ENCODE data around the gene PARP12. TPM values are rescaled to one million over a fixed set of nuclear protein-coding genes. Genes with fewer than 3 reads are reported as not detected.

PARP12 gene
- total and polyA plus RNA-seq, 9 donors: 15.7 to 43.5 (median 23.2) TPM

DNA sequence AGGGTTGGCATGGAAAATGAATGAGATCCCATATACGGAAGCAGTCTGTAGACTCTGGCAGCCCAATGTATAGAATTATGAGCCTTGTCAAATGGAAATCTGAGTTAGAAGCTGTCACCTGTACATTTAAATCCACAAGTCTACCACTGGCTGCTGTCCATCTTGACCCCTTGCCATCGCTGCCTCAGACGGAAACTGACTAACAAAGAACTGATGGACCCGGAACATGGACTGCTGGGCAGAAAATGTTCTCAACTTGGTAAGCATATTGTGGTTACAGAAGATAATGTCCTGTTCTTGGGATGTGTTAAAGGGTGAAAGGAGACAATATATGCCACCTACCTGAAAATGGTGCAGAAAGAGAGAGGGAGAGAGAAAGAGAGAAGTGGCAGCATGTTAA, 37.5 kb downstream of the PARP12 start:
- intact Hi-C loops (cut with DNase I): no loop called here
- no peak for DNase-seq
- Histone ChIP-seq H3K27me3 (no peaks in the 10 kb centered on the region), H3K36me3 (no peaks in the 10 kb centered on the region), H3K9me3 (no peaks in the 10 kb centered on the region), H3K27ac (no peak overlapping the region), H3K4me3 (no peak overlapping the region), H3K4me1 (ENCODE audit: insufficient read depth) (no peaks in the 10 kb centered on the region)
- no peak for TF ChIP-seq EP300 (IDR thresholded peaks at IDR 0.05)
- no peak for TF ChIP-seq POLR2A (IDR thresholded peaks at IDR 0.05)
- TF ChIP-seq, protein P1, sequence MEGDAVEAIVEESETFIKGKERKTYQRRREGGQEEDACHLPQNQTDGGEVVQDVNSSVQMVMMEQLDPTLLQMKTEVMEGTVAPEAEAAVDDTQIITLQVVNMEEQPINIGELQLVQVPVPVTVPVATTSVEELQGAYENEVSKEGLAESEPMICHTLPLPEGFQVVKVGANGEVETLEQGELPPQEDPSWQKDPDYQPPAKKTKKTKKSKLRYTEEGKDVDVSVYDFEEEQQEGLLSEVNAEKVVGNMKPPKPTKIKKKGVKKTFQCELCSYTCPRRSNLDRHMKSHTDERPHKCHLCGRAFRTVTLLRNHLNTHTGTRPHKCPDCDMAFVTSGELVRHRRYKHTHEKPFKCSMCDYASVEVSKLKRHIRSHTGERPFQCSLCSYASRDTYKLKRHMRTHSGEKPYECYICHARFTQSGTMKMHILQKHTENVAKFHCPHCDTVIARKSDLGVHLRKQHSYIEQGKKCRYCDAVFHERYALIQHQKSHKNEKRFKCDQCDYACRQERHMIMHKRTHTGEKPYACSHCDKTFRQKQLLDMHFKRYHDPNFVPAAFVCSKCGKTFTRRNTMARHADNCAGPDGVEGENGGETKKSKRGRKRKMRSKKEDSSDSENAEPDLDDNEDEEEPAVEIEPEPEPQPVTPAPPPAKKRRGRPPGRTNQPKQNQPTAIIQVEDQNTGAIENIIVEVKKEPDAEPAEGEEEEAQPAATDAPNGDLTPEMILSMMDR (IDR thresholded peaks at IDR 0.05): no peak
- 92 to 95% (median 93%) methylated on average over 4 of the region's 4 CpGs for WGBS, 3 donors

DNA sequence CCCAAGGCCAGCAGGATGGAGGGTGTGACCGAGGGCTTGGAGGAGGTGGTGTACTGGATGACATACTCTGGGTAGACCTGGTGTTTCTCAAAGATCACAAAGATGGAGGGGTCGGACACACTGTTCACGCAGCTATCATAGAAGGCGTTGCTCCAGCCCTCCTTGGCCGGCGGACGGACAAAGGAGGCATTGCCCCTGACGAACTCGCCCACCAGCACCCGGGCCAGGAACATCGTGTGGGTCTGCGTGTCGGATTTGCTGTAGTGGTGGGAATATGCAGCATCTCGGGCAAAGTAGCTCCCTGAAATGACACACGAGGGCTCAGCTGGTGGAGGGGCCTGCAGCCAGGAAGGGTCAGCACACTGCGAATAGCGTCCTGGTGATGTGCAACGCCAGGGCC, 38.2 kb downstream of the PARP12 start:
- Histone ChIP-seq H3K4me3 (no peak overlapping the region), H3K27ac (no peak overlapping the region)
- WGBS, 3 donors: 85 to 95% (median 89%) methylated on average over 18 of the region's 18 CpGs

DNA sequence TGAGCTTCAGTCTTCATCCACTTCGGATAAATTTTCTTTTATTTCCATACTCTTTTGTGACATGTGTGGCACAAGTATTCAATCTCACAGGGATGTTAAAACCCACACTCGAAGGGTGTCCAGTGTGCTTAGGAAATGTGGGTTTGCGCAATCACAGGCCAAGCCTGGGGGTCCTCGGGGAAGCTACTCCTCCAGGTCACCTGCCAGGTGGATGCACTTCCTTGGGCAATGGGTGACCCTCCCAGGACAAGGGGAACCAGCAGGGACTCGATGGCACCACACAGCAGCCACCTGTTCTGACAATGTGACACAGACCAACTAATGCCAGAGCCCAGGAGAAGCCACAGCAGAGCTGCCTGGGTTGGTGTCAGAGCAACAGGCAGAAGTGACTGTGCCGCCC, 39.0 kb downstream of the PARP12 start:
- peaks cover 1% of the 10 kb centered on the region for H3K4me1 ChIP-seq (ENCODE audit: insufficient read depth)
- 91 to 94% (median 92%) methylated on average over 6 of the region's 6 CpGs for WGBS, 3 donors
- H3K27me3 ChIP-seq: no peaks in the 10 kb centered on the region
- no peak for TF ChIP-seq EP300 (IDR thresholded peaks at IDR 0.05)
- TF ChIP-seq POLR2A (IDR thresholded peaks at IDR 0.05): no peak
- no peak overlapping the region for H3K4me3 ChIP-seq
- no peak overlapping the region for H3K27ac ChIP-seq
- no peaks in the 10 kb centered on the region for H3K9me3 ChIP-seq
- DNase-seq: no peak
- H3K36me3 ChIP-seq: no peaks in the 10 kb centered on the region
- intact Hi-C loops (cut with DNase I): no loop called here

More for the DNA sequence above, 38.2 kb downstream of the PARP12 start:
- intact Hi-C loops (cut with DNase I): no loop called here
- no peaks in the 10 kb centered on the region for H3K27me3 ChIP-seq
- H3K4me1 ChIP-seq (ENCODE audit: insufficient read depth): no peaks in the 10 kb centered on the region
- no peaks in the 10 kb centered on the region for H3K9me3 ChIP-seq
- TF ChIP-seq, protein P1 (IDR thresholded peaks at IDR 0.05): no peak
- TF ChIP-seq POLR2A (IDR thresholded peaks at IDR 0.05): no peak
- TF ChIP-seq EP300 (IDR thresholded peaks at IDR 0.05): no peak
- no peak for DNase-seq
- H3K36me3 ChIP-seq: no peaks in the 10 kb centered on the region

DNA sequence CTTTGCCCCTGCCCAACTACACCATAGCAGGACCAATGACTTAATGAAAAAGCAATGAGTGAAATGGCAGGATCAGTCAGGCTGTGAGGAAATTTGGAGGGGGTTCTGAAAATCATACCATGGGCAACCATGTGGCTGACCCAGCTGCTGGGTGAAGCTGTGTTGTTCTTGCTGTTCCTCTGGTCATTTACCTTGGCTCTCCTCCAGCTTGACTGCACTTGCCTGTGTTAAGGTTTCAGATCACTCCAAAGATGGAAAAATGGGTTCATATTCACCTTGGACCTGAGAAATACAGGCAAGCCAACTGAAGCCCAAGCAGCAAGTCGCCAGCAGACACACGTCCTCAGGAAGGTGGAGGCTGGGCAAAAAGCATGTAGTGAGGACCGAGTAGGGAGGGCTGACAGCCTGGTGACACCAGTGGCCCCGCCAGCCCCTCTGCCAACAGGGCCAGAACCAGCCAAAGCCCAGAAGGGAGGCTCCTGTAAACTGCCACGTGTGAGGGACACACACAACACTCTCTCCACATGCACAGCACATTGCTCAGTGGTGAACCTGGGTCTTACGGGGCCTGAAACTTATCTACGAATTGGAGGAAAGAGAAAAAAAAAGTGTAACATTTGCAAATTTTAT, 40.1 kb downstream of the PARP12 start:
- WGBS, 3 donors: 84 to 88% (median 88%) methylated on average over 7 of the region's 7 CpGs
- Histone ChIP-seq H3K9me3 (no peaks in the 10 kb centered on the region), H3K27me3 (no peaks in the 10 kb centered on the region), H3K36me3 (no peaks in the 10 kb centered on the region), H3K27ac (no peak overlapping the region), H3K4me1 (ENCODE audit: insufficient read depth) (peaks cover 1% of the 10 kb centered on the region), H3K4me3 (no peak overlapping the region)
- intact Hi-C loops (cut with DNase I): no loop called here
- DNase-seq: no peak
- TF ChIP-seq POLR2A (IDR thresholded peaks at IDR 0.05) (no peak), EP300 (IDR thresholded peaks at IDR 0.05) (no peak)
- TF ChIP-seq, protein P1 (IDR thresholded peaks at IDR 0.05): no peak

DNA sequence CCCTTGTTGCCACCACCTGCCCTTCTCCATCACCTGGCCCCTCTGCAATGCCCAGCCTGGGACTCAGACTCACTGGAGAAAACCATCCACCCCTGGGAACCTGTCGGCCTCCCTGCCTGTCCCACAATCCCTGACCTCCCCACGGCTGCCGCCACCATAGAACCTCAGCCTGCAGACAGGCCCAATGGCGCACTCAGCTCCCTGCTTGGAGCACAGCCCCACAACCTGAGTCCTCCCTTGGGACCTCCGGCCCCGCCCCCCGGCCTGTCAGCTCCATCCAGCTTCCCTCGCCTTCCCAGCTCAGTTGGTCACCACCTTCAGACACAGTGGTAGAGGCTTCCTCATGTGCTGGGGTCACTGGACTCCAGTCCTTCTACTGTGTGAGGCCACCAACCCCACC, 41.1 kb downstream of the PARP12 start:
- intact Hi-C loops (cut with DNase I): no loop called here

More for the DNA sequence above, 41.1 kb downstream of the PARP12 start:
- no peak overlapping the region for H3K4me3 ChIP-seq
- peaks cover 1% of the 10 kb centered on the region for H3K4me1 ChIP-seq (ENCODE audit: insufficient read depth)
- DNase-seq: no peak
- WGBS, 3 donors: 91 to 99% (median 96%) methylated on average over 8 of the region's 8 CpGs
- TF ChIP-seq, protein P1 (IDR thresholded peaks at IDR 0.05): no peak
- TF ChIP-seq EP300 (IDR thresholded peaks at IDR 0.05): no peak
- no peak for TF ChIP-seq POLR2A (IDR thresholded peaks at IDR 0.05)
- no peaks in the 10 kb centered on the region for H3K27me3 ChIP-seq
- no peaks in the 10 kb centered on the region for H3K9me3 ChIP-seq
- H3K27ac ChIP-seq: no peak overlapping the region
- H3K36me3 ChIP-seq: no peaks in the 10 kb centered on the region

Data from ovary (tissue), 9 donors.